Right forelimb (tissue), 1 donor: ENCODE data around the gene PAPPA.

ENCODE experiments used
- DNase-seq: peaks from one replicate; pipeline ENCODE4 v3.0.0-alpha.2; 2018

The PAPPA gene

DNA sequence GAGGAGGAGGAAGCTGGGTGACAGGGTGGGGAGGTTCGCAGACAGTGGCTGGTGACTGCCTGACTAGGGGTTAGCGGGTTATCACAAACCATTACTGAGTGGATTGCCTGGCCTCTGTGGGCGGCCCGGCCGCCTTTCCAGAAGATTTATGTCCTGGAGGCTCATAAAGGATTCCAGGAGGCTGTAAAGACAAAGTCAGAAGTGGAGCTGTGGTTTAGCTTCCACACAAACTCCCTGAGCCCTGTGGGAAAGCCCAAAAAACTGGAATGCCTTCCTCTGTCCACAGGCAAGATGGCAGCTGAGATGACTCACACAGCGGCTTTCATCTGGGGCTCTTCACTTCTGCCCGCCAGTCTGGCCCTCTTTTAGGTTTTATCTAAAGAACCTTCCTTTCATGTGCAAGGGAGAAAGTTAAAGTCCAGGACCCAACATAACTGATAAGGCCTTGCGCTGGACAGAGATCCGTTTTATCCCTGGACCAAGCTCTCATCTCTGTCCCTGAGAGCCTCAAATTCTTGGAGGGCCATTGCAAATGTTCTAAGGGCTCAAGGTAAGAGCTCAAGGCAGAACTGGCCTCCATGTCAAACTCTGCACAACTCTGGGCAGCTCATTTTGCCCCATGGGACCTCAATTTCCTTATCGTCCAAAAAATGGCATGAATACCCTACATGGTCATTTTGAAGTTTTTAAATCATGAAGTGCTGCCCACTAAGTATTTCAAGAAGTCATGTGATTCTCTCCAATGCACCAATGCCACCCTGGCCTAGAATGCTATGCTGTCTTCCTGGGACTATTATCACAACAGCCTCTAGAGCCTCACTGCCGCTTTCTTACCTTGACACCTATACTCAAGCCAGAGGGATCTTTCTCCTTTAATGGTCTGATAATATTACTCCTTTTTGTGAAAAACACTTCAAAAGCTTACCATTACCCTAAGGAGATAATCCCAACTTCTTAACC is 284.1 kb downstream of the PAPPA start:
- no peak for DNase-seq

DNA sequence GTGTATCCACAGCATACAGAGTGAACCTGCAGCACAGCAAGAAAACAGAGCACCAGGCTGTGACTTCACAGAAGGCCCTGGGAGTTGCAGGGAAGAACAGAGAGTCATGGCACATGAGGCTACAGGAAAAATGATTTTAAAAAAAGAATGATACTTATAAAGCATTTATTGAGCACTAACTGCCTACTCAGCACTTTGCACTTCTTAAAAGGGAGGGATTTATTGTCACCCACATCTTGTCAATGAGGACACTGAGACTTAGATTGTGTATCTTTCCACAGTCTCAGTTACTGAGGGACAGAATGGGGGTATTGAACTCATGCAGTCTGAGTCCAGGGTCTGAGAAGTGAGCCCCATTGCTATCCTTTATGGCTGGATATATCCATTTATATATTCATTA is 288.9 kb downstream of the PAPPA start:
- DNase-seq = no peak

DNA sequence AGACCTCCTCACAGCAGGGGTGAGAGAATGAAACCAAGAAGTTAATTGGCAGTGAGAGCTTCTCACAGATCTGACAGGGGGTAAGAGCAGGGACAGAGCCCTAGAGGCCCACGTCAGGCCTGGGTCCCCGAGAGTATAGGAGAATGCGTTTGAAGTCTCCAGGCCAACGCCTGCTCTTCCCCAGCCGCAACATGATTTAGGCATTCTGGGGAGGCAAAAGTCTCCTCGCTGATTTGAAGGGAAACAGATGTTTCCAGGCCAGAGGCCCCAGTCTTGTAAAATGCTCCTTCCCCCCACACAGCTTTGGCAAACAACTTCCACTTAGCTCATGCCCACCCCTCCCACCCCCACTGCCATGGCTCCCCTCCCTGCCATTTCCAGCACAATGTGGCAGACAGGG is 294.3 kb downstream of the PAPPA start:
- DNase-seq = no peak

- DNase-seq = no peak
Measured at GRCh38 chr9:116448431-116448830, 294.8 kb downstream of the PAPPA start.

GRCh38 chr9:116449949-116450348 is 296.4 kb downstream of the PAPPA start:
- DNase-seq = no peak

DNA sequence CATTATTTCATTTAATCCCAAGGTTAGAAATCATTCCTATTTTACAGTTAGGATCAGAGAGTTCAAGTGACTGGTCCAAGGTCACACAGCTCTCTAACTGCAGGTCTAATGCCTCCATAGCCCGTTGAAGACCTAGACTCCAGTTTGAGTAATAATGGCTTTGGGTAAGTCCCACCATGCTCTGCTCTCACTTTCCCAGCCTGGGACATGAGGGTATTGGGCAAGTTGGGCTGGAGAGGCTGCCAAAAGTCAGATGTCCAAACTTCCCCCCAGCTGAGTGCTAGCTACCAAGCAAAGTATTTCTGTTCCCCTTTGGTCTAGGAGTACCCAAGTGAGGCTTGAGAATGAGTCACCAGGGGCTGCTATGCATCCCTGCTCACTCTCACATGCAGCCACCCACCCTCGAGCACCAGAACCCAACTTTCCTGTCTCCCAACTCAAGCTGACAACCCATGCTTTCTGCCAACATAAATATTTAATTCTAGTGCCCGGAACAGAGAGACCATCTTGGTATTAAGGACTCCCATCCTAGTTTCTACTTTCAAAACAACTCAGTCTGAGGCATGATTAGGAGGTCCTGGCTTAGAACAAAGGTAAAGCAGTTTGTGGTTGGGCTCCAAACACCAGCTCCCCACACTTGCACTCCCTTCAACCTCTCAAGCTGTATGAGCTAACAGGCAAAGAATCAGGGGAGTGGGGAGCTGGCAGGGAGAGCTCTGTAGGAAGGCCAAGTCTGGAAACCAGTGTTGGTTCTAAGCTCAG is 297.0 kb downstream of the PAPPA start:
- no peak for DNase-seq

- no peak for DNase-seq
Measured at GRCh38 chr9:116451500-116452115, 298.0 kb downstream of the PAPPA start.
